22Rv1 (cell line): ENCODE measurements around the gene SFMBT1.

Source experiments
- CTCF ChIP-seq: fragments of 450-650 bp; IDR thresholded peaks from 2 replicates; pipeline ENCODE4 v1.5.1; 2017; ENCODE audit warnings: mild to moderate bottlenecking
- ZFX ChIP-seq: fragments of 450-650 bp; IDR thresholded peaks from 2 replicates; pipeline ENCODE4 v1.6.1; 2017; ENCODE audit warnings: antibody characterized with exemption, borderline replicate concordance

- TF ChIP-seq CTCF (no peak), ZFX (no peak)
Measured at GRCh38 chr3:53005338-53005737, 40.5 kb downstream of the SFMBT1 start.
